Keratinocyte (primary cell): ENCODE results near the gene CENPO.

ENCODE experiments used
- CTCF ChIP-seq, 3 experiments: IDR thresholded peaks in 1 of 3; conservative IDR thresholded peaks in 1 of 3; optimal IDR thresholded peaks in 1 of 3; 2 replicates in 2 of 3; 3 replicates in 1 of 3; pipeline versions ENCODE3 to v1.5.1; 2011; ENCODE audit warnings: low read length in 3 of 3, mild to moderate bottlenecking in 3 of 3, moderate library complexity in 2 of 3, control low read depth in 1 of 3, inconsistent platforms in 1 of 3; ENCODE audit not compliant: insufficient read depth in 2 of 3; ENCODE audit errors: extremely low read depth in 1 of 3
- EZH2 ChIP-seq: IDR thresholded peaks from one replicate; pipeline ENCODE4 v1.6.1; 2012; ENCODE audit warnings: inconsistent platforms, mild to moderate bottlenecking, low read length, moderate library complexity

DNA sequence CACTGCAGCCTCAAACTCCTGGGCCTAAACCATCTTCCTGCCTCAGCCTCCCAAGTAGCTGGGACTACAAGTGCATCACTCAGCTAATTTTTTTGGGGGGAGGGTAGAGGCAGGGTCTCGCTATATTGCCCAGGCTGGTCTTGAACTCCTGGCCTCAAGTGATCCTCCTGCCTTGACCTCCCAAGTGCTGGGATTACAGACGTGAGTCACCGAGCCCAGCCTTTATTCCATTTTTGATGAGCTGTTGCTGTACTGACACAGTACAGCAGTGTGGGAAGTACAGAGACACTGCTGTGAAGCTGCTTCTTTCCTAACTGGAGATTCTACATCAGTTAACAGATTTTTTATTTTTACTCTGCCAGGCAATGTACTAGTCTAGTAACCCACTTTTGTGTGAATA is 18.9 kb upstream of the CENPO start:
- TF ChIP-seq EZH2 (no peak), CTCF (optimal IDR thresholded peaks at IDR 0.05 in 1 of 3, IDR thresholded peaks at IDR 0.05 in 1 of 3, conservative IDR thresholded peaks at IDR 0.05 in 1 of 3; ENCODE audit: extremely low read depth in 1 of 3, insufficient read depth in 2 of 3, low read length in 3 of 3) (no peak)
